RWPE1 (cell line): Measurements from ENCODE around the gene IRF4.

ENCODE experiments used
- CTCF ChIA-PET: fragments of 350-600 bp; sonication (Branson Sonifier 250); formaldehyde crosslinking; extraction: SDS; loops from one replicate; lab custom pipeline; 2021; lab: Yijun Ruan, JAX
- POLR2A ChIA-PET: fragments of 400-600 bp; formaldehyde crosslinking; extraction: SDS; loops from one replicate; lab custom pipeline; 2020; ENCODE audit warnings: antibody characterized with exemption; ENCODE audit not compliant: low non-redundant PET; lab: Yijun Ruan, JAX
- DNase-seq: peaks from one replicate; pipeline ENCODE4 v3.0.0; 2012; ENCODE audit warnings: low spot score
- H3K27ac ChIP-seq: fragments of 450-650 bp; 2 replicates; pipeline ENCODE4 v1.5.1; 2017
- TF ChIP-seq, protein P1 (sequence below): fragments of 450-650 bp; conservative IDR thresholded peaks from 2 replicates; pipeline ENCODE4 v1.5.1; 2017; ENCODE audit warnings: low read depth, mild to moderate bottlenecking

The IRF4 gene

GRCh38 chr6:353642-354614 lies 37.6 kb upstream of the IRF4 start:
- CTCF ChIA-PET, result interaction anchor here (0.5 kb wide), 1 partner anchor 97 kb away, joined by 4 read pairs; no protein-coding TSS in a partner anchor
- DNase-seq, result no peak
- TF ChIP-seq, protein P1, sequence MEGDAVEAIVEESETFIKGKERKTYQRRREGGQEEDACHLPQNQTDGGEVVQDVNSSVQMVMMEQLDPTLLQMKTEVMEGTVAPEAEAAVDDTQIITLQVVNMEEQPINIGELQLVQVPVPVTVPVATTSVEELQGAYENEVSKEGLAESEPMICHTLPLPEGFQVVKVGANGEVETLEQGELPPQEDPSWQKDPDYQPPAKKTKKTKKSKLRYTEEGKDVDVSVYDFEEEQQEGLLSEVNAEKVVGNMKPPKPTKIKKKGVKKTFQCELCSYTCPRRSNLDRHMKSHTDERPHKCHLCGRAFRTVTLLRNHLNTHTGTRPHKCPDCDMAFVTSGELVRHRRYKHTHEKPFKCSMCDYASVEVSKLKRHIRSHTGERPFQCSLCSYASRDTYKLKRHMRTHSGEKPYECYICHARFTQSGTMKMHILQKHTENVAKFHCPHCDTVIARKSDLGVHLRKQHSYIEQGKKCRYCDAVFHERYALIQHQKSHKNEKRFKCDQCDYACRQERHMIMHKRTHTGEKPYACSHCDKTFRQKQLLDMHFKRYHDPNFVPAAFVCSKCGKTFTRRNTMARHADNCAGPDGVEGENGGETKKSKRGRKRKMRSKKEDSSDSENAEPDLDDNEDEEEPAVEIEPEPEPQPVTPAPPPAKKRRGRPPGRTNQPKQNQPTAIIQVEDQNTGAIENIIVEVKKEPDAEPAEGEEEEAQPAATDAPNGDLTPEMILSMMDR, result no peak
- POLR2A ChIA-PET, result no interaction called here
- H3K27ac ChIP-seq, result no peak overlapping the region

DNA sequence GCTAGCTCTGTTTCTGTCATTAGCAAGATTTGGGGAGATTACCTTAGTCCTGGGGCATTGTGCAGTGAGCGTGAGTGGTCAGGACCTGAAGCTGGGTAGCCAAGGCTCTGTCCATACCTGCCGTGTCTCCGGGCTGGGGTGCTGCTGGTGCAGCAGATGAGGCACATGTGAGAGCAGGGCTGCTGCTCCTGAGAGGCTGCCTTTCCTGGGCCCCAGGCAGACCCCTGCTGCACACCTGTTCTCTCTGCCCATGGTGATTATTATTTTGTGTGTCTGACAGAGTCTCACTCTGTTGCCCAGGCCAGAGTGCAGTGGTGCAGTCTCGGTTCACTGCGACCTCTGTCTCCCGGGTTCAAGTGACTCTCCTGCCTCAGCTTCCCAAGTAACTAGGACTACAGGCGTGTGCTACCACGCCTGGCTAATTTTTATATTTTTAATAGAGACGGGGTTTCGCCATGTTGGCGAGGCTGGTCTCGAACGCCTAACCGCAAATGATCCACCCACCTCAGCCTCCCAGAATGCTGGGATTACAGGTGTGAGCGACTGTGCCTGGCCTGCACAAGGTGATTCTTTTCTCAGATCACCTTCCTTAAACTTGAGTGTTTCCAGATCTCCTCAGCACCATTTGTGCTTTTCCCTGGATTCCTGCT lies 36.8 kb upstream of the IRF4 start:
- CTCF ChIA-PET, result no interaction called here
- no peak for DNase-seq
- POLR2A ChIA-PET, result no interaction called here

DNA sequence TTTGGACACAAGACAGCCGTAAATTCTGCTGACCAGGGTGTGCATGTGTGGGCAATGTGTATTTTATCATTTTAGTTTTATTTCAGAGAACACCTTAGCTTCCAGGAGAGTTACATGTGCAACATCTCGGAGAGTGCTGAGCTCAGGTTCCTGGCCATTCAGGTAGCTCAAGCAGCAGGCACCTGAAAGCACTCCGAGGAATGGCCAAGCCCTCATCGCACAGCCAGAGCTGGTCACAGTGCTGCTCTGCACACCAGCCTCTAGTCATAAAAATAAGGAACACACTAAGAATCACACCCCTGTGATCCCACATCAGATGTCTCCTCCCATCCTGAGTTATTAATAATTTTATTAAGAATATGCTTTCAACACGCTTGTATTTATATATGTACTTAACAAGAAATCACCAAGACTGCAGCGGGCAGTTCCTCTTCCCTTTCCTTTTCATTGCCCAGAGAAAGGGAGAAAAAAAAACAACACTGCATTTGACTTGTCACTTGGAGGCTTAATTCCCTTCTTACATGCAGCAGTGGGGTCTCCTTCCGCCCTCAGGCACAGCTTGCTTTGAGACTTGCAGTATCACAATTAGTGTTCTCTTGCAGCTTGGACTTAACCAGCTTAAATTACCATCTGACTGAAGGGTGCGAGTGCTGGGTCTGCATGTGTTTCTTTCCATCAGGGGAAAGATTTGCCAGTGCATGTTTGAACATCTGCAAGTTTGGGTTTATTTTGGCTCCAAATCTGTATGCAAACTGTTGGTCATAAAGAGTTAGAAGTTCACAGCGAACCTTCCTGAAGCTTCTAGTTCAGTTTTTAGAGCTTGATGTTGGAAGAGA lies 36.0 kb upstream of the IRF4 start:
- H3K27ac ChIP-seq, result no peak overlapping the region
- ChIA-PET CTCF (interaction anchor here (0.7 to 0.8 kb wide), 2 partner anchors 28 to 109 kb away, joined by 3 read pairs; no protein-coding TSS in a partner anchor), POLR2A (no interaction called here)
- no peak for DNase-seq
- TF ChIP-seq, protein P1, result no peak

More for the DNA sequence above, 36.8 kb upstream of the IRF4 start:
- TF ChIP-seq, protein P1, result no peak
- H3K27ac ChIP-seq, result no peak overlapping the region

GRCh38 chr6:356828-357251 lies 34.7 kb upstream of the IRF4 start:
- ChIA-PET CTCF (interaction anchor here (0.6 kb wide), 1 partner anchor 168 kb away, joined by 10 read pairs; no protein-coding TSS in a partner anchor), POLR2A (no interaction called here)
- DNase-seq, result no peak
- TF ChIP-seq, protein P1, result no peak
- no peak overlapping the region for H3K27ac ChIP-seq

- no peak for DNase-seq
- ChIA-PET POLR2A (no interaction called here), CTCF (no interaction called here)
- H3K27ac ChIP-seq, result no peak overlapping the region
- TF ChIP-seq, protein P1, result no peak
Observed at GRCh38 chr6:357261-357790, 34.2 kb upstream of the IRF4 start.
